PC-3 (cell line): Measurements from ENCODE around the gene CFH. TPM values are rescaled to one million over a fixed set of nuclear protein-coding genes. Genes with fewer than 3 reads are reported as not detected.
A peak's percentile ranks its signal among the peaks of the same experiment; 100 is the strongest.

ENCODE experiments used
- ATAC-seq: fragments of 200-7000 bp; cut with Tn5 transposase; 2 replicates; pipeline ENCODE4 v1.9.1; 2020; ENCODE audit warnings: mild to moderate bottlenecking, moderate library complexity
- BruUV-seq: library from RNA; stranded (reverse); fragments of 400-500 nt; replicated peaks from 2 replicates; lab custom pipeline; 2021; lab: Mats Ljungman, UMichigan
- CTCF ChIA-PET: fragments of 300-600 bp; sonication (Branson Sonifier 250); formaldehyde crosslinking; loops from one replicate; lab custom pipeline; 2022; ENCODE audit warnings: antibody characterized with exemption; lab: Charles Lee
- POLR2A ChIA-PET: fragments of 300-600 bp; sonication (Branson Sonifier 250); formaldehyde crosslinking; loops from one replicate; lab custom pipeline; 2022; ENCODE audit warnings: antibody characterized with exemption; ENCODE audit not compliant: unreplicated experiment; lab: Charles Lee
- DNase-seq: peaks from one replicate; pipeline ENCODE4 v3.0.0-alpha.2; 2015
- H2AFZ ChIP-seq: fragments of 300-600 bp; sonication (generic); 2 replicates; pipeline ENCODE4 v1.6.0; 2016; ENCODE audit warnings: antibody characterized with exemption, low read length
- H3F3A ChIP-seq: fragments of 300-600 bp; sonication (generic); one replicate; pipeline ENCODE4 v1.6.0; 2017; ENCODE audit warnings: antibody characterized with exemption, low read length, control low read depth, mild to moderate bottlenecking; ENCODE audit not compliant: unreplicated experiment
- H3K27ac ChIP-seq: fragments of 300-600 bp; sonication (generic); 2 replicates; pipeline ENCODE4 v1.5.1; 2016; ENCODE audit warnings: mild to moderate bottlenecking, low read length
- H3K27me3 ChIP-seq: fragments of 300-600 bp; sonication (generic); 2 replicates; pipeline ENCODE4 v1.6.1; 2016; ENCODE audit warnings: low read length, mixed read lengths
- H3K36me3 ChIP-seq: fragments of 300-600 bp; sonication (generic); 2 replicates; pipeline ENCODE4 v1.6.1; 2016; ENCODE audit warnings: low read depth, mixed run types, low read length, mixed read lengths
- H3K4me1 ChIP-seq: fragments of 300-600 bp; sonication (generic); 2 replicates; pipeline ENCODE4 v1.5.1; 2016; ENCODE audit warnings: low read length; ENCODE audit not compliant: insufficient read depth
- H3K4me2 ChIP-seq: fragments of 300-600 bp; sonication (generic); 2 replicates; pipeline ENCODE4 v1.6.0; 2016; ENCODE audit warnings: low read length
- H3K4me3 ChIP-seq: fragments of 300-600 bp; sonication (generic); 2 replicates; pipeline ENCODE4 v1.5.1; 2016; ENCODE audit warnings: mild to moderate bottlenecking, low read length, mixed read lengths
- H3K79me2 ChIP-seq: fragments of 300-600 bp; sonication (generic); 2 replicates; pipeline ENCODE4 v1.6.1; 2017; ENCODE audit warnings: low read length, mixed read lengths
- H3K9ac ChIP-seq: fragments of 300-600 bp; sonication (generic); 2 replicates; pipeline ENCODE4 v1.6.0; 2016; ENCODE audit warnings: mild to moderate bottlenecking, low read length
- H3K9me2 ChIP-seq: fragments of 300-600 bp; sonication (generic); replicated peaks from 2 replicates; pipeline ENCODE4 v1.6.1; 2016; ENCODE audit warnings: mixed run types, low read length, mixed read lengths
- H3K9me3 ChIP-seq: fragments of 300-600 bp; sonication (generic); 2 replicates; pipeline ENCODE4 v1.6.1; 2016; ENCODE audit warnings: low read length, mixed read lengths
- H4K20me1 ChIP-seq: fragments of 300-600 bp; sonication (generic); 2 replicates; pipeline ENCODE4 v1.6.1; 2016; ENCODE audit warnings: low read length, mixed read lengths
- CTCF ChIP-seq: fragments of 300-600 bp; sonication (generic); conservative IDR thresholded peaks from 2 replicates; pipeline ENCODE4 v1.5.1; 2017; ENCODE audit warnings: antibody characterized with exemption, low read depth, mild to moderate bottlenecking, low read length
- EZH2 ChIP-seq: fragments of 300-600 bp; sonication (generic); IDR thresholded peaks from one replicate; pipeline ENCODE4 v1.6.1; 2017; ENCODE audit warnings: antibody characterized with exemption, mild to moderate bottlenecking, low read length; ENCODE audit not compliant: unreplicated experiment
- EZH2phosphoT487 ChIP-seq: fragments of 300-600 bp; sonication (generic); IDR thresholded peaks from 2 replicates; pipeline ENCODE4 v1.6.1; 2018; ENCODE audit warnings: mild to moderate bottlenecking, antibody characterized with exemption, low read length, borderline replicate concordance
- intact Hi-C: fragments of 100-400 bp; cut with micrococcal nuclease; formaldehyde crosslinking; loops from 2 replicates; pipeline ENCODE4 v1.9.0; 2023
- total RNA-seq: library from RNA; depleted of rRNA; stranded (reverse); fragments of >200 nt; gene quantifications from 2 replicates; pipeline ENCODE4 v1.2.3, GENCODE V29; 2014

The CFH gene
- total RNA-seq, 1 experiment from 2014 or later = 0.80 TPM

- Histone ChIP-seq H3K27me3 (no peaks in the 10 kb centered on the region), H3K27ac (no peak overlapping the region), H3K9me3 (no peaks in the 10 kb centered on the region), H3K9me2 (no peaks in the 10 kb centered on the region), H2AFZ (no peak overlapping the region), H3K4me1 (peaks cover 14% of the 10 kb centered on the region), H3K4me2 (peak overlapping the region; percentile 37; the same call in 1 of the 2 replicates), H3K79me2 (no peaks in the 10 kb centered on the region), H3F3A (no peaks in the 10 kb centered on the region), H3K4me3 (no peak overlapping the region), H3K9ac (no peak overlapping the region), H3K36me3 (no peaks in the 10 kb centered on the region), H4K20me1 (no peaks in the 10 kb centered on the region)
- peak; percentile 31 for DNase-seq
- intact Hi-C loops = no loop called here
- CTCF ChIA-PET = no interaction called here
- POLR2A ChIA-PET = no interaction called here
- ATAC-seq = peak; percentile 37
- BruUV-seq = no TSS peak
- TF ChIP-seq EZH2phosphoT487 (no peak), EZH2 (no peak), CTCF (no peak)
These were observed 26.1 kb downstream of the CFH start for GRCh38 chr1:196677781-196678509.

GRCh38 chr1:196678510-196678884, 26.7 kb downstream of the CFH start:
- H3K9me2 ChIP-seq = no peaks in the 10 kb centered on the region
- intact Hi-C loops = no loop called here
- ChIA-PET CTCF (no interaction called here), POLR2A (no interaction called here)
- H3F3A ChIP-seq = no peaks in the 10 kb centered on the region
- no peak overlapping the region for H2AFZ ChIP-seq
- H3K27me3 ChIP-seq = no peaks in the 10 kb centered on the region
- H3K9ac ChIP-seq = no peak overlapping the region
- H3K4me1 ChIP-seq = peaks cover 14% of the 10 kb centered on the region
- TF ChIP-seq EZH2phosphoT487 = no peak
- TF ChIP-seq EZH2 = no peak
- no peak for TF ChIP-seq CTCF
- no peaks in the 10 kb centered on the region for H3K79me2 ChIP-seq
- H3K27ac ChIP-seq = no peak overlapping the region
- H3K4me2 ChIP-seq = no peak overlapping the region
- no peaks in the 10 kb centered on the region for H3K36me3 ChIP-seq
- no peak overlapping the region for H3K4me3 ChIP-seq
- BruUV-seq = no TSS peak
- no peaks in the 10 kb centered on the region for H3K9me3 ChIP-seq
- ATAC-seq = peak; percentile 62
- no peaks in the 10 kb centered on the region for H4K20me1 ChIP-seq
- DNase-seq = peak; percentile 51

GRCh38 chr1:196680107-196680506, 28.3 kb downstream of the CFH start:
- ChIA-PET POLR2A (no interaction called here), CTCF (interaction anchor here (0.7 kb wide), 1 partner anchor 1106 kb away, joined by 3 read pairs; no protein-coding TSS in a partner anchor)
- no peaks in the 10 kb centered on the region for H3K27me3 ChIP-seq
- H3K9me3 ChIP-seq = no peaks in the 10 kb centered on the region
- H4K20me1 ChIP-seq = no peaks in the 10 kb centered on the region
- H3K36me3 ChIP-seq = no peaks in the 10 kb centered on the region
- H2AFZ ChIP-seq = no peak overlapping the region
- H3K4me2 ChIP-seq = no peak overlapping the region
- DNase-seq (peak; percentile 64), ATAC-seq (peak; percentile 30; the same call in 1 of the 2 replicates)
- no peak overlapping the region for H3K4me3 ChIP-seq
- intact Hi-C loops = no loop called here
- H3F3A ChIP-seq = no peaks in the 10 kb centered on the region
- BruUV-seq = no TSS peak
- no peak overlapping the region for H3K9ac ChIP-seq
- H3K27ac ChIP-seq = no peak overlapping the region
- no peaks in the 10 kb centered on the region for H3K9me2 ChIP-seq
- peaks cover 14% of the 10 kb centered on the region for H3K4me1 ChIP-seq
- H3K79me2 ChIP-seq = no peaks in the 10 kb centered on the region
- TF ChIP-seq EZH2 = no peak
- no peak for TF ChIP-seq EZH2phosphoT487
- no peak for TF ChIP-seq CTCF
